Fibroblast of peridontal ligament (primary cell): Measurements from ENCODE around the gene CAMK4.
"Not testable (repeated sequence)": the region's sequence is repeated elsewhere in the genome, so short reads cannot be mapped to it uniquely, and the experiment has no call there.

Source experiments
- DNase-seq: peaks from one replicate; pipeline ENCODE4 v3.0.0-alpha.2; 2010; ENCODE audit errors: extremely low read depth

CAMK4 gene

DNA sequence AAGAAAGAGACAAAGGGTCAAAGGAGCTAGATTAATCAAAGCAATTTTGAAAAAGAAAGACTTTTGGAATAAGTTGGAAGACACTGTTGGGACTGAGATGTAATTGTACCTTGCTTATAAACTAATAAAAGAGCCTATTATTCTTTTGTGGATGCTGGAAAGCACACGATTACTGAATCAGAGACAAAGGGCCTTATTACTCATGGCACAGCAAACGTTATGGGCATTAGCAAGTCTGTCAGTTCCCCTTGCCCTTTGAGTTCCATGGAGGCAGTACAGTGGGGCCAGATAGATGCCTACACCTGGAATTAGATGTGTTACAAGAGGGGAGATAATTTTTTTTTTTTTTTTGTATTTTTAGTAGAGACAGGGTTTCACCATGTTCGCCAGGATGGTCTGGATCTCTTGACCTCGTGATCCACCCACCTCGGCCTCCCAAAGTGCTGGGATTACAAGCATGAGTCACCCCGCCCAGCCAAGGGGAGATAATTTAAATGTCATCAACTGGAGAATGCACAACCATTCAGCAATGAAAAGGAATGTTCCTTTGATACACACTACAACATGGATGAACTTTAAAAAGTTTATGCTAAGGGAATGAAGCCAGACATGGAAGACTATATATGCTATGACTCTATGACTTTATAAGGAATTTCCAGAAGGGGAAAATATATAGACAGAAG is 159.2 kb downstream of the CAMK4 start:
- DNase-seq = no peak

DNA sequence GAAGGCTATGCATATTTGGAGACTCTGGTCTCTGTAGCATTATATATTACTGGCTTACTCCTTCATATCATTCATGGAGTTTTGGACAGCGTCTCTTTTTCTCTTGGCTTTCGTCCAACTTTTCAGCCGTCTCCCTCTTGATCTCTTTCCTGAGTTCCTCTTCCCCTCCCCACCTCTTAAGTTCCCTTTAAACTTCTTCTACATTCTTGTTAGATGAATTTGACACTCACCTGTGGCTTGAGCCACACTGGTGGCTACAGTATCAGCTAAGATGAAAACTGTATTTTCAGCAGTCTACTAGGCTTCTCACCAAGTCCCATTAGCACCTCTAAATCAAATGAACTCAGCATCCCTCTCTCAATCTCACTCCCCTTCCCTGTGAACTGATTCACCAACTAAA is 160.0 kb downstream of the CAMK4 start:
- peak; percentile 17 for DNase-seq

DNA sequence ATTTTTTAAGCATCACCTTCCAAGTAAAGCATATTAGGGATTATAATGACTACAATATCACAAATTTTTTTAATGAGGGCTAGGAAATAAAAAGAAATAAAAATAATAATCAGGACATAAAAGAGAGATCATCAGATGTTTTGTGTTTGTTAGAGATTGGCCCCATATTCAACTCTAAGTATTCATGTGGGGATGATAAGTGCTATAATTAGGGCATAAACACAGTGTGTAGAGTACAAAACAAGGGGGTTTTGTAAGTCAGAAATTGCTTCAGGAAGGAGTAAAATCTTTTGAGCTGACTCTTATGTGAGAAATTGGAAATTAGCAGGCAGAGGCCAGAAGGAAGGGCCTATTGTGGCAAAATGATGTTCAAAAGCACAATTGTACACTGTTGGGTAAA is 160.9 kb downstream of the CAMK4 start:
- DNase-seq = no peak

- no peak for DNase-seq
Observed at GRCh38 chr5:111385970-111386831, 162.0 kb downstream of the CAMK4 start.

DNA sequence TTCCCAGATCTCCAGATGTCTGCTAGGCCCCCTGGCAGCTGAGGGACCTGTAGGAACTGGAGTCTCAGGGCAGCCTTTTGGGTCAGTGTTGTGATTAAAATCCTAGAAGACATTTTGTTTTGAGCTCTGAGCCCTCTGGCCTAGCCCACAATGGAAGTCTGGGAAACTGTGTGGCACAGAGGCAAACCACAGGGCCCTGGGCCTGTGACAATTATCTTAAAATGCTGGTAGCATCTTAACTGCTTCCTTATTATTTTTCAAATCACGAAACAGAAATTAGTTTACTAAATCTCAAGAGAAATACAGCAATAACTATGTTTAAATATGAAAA is 162.6 kb downstream of the CAMK4 start:
- no peak for DNase-seq

GRCh38 chr5:111387361-111387760 is 163.2 kb downstream of the CAMK4 start:
- no peak for DNase-seq

DNA sequence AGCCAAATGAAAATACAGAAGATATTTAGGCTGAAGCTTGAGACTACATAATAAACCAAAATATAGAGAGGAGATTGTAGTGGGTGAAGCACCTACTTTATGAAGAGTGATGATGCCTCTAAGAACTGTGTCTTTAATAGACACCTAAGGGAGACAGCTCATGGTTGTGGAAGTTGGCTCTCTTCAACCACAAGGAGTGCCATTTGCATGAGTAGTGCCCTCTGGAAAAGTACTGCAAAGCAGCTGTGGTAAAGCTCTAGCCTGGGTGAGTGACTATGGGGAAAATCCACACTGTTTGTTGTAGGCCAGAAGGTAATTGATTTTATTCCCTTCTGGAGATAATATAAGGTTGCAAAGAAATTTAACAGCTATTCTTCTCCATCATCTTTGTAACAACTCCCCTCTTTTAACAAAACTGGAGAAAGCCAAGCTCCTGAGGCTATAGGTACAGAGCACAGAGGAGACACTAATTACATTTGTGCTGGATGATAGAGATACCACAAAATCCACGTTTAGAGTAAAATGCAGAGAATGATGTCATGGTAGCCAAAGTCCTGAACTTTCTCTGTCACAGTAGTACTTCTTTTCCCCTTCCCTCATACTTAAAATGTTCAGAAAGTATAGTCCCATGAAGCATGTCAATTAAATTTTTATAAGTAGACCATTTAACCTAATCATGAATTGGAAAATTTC is 165.4 kb downstream of the CAMK4 start:
- peak; percentile 68 for DNase-seq

DNA sequence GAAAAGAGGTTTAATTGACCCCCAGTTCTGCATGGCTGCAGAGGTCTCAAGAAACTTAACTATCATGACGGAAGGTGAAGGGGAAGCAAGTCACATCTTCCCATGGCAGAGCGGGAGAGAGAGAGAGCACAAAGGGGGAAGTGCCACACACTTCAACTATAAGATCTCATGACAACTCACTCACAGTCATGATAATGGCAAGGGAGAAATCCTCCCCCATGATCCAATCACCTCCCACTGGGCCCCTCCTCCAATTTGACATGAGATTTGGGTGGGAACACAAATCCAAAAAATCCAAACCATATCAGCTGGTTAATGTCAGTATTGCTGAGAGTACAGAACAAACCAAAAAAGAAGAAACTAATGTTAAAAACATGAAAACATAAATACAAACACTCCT is 168.0 kb downstream of the CAMK4 start:
- DNase-seq = no peak

GRCh38 chr5:111394586-111394985 is 170.4 kb downstream of the CAMK4 start:
- peak; percentile 79 for DNase-seq

DNA sequence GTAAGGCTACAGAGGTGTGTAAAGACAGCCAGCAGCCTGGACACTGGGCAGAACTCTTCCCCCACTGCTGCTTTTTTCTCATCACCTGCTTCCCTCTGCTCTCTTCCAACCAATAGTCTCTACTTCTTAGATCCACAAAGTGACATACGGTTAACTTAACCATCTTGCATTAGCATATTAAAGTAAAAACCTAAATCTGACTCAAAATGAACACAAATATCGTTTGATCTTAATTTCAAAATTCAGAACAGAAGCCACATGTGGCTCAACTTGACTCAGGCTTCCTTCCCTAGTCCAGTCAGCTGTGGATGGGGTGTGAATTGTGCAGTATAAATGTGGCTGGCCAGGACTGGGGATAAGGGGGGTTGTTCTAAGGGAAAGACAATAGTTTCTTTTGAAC is 173.8 kb downstream of the CAMK4 start:
- no peak for DNase-seq

- no peak for DNase-seq
Observed at GRCh38 chr5:111399113-111399512, 174.9 kb downstream of the CAMK4 start.

DNA sequence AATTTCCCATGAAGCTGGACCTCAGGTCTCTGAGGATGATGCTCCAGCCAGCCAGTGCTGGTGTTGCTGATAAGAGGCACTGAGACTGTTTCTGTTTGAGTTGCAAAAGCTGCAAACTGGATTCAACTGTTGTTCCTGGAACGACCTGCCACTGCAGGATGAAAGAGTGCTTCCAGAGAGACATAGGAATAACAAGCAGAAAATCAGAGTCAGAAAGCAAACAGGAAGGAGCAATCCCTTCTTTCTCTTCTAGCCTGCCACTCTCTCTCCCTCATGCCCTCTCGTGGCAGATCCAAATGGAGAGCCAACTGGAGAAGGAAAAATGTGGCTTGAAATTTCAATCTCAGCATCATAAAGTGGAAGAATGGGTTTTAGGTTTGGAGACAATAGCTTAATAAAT is 177.7 kb downstream of the CAMK4 start:
- no peak for DNase-seq

GRCh38 chr5:111404270-111404769 is 180.1 kb downstream of the CAMK4 start:
- DNase-seq = no peak

DNA sequence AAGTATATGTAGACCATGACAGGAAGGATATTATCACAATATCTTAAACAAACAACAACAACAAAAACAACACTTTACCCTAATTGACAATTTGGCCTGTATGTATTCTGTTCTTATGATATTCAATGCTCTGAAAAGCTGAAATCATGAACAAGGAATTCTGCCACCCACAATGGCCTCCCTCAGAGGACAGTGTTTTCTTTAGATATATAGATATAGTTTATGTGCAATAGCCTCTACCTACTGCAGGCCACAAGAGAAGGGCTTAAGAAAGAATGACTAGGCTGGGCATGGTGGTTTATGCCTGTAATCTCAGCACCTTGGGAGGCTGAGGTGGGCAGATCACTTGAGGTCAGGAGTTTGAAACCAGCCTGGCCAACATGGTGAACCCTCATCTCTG is 183.4 kb downstream of the CAMK4 start:
- DNase-seq = no peak

DNA sequence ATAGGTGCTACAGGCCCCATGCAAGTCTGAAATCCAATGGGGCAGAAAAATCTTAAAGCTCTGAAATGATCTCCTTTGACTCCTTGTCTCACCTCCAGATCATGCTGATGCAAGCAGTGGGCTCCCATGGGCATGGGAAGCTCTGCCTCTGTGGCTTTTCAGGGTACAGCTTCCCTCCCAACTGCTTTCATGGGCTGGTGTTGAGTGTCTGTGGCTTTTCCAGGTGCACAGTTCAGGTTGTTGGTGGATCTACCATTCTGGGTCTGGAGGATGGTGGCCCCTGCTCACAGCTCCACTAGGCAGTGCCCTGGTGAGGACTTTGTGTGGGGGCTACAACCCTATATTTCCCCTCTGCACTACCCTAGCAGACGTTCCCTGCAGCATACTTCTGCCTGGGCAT is 184.6 kb downstream of the CAMK4 start:
- DNase-seq = no peak

DNA sequence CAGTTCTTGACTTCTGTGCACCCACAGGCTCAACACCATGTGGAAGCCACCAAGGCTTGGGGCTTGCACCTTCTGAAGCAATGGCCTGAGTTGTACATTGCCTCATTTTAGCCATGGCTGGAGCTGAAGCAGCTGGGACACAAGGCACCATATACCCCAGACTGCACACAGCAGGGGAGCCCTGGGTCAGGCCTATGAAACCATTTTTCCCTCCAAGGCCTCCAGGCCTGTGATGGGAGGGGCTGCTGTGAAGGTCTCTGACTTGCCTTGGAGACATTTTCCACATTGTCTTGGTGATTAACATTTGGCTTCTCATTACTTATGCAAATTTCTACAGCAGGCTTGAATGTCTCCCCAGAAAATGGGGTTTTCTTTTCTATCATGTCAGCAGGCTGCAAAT is 185.1 kb downstream of the CAMK4 start:
- DNase-seq = not testable (repeated sequence)

DNA sequence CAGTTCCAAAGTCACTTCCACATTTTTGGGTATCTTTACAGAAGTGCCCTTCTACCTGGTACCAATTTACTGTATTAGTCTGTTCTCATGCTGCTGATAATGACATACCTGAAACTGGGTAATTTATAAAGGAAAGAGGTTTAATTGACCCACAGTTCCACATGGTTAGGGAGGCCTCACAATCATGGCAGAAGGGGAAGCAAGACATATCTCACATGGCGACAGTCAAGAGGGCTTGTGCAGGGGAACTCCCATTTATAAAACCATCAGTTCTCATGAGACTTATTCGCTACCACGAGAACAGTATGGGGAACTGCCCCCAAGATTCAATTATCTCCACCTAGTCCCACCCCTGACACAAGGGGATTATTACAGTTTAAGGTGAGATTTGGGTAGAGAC is 185.9 kb downstream of the CAMK4 start:
- DNase-seq = not testable (repeated sequence)

GRCh38 chr5:111411301-111411700 is 187.1 kb downstream of the CAMK4 start:
- DNase-seq = no peak

DNA sequence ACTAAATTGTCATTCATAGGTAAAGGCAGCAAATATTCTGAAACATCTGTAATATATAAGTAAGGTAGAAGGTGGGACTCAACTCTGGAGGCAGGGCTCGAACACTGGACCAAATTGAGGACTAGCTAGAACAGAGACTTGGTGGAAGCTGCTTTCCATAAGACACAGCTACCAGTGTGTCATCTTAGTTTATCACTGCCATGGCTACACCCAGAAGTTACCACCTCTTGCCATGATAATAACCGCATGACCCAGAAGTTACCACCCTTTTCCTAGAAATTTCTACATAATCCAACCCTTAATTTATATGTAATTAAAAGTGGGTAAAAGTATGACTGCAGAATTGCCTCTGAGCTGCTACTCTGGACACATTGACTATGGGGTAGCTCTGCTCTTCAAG is 188.4 kb downstream of the CAMK4 start:
- DNase-seq = no peak

DNA sequence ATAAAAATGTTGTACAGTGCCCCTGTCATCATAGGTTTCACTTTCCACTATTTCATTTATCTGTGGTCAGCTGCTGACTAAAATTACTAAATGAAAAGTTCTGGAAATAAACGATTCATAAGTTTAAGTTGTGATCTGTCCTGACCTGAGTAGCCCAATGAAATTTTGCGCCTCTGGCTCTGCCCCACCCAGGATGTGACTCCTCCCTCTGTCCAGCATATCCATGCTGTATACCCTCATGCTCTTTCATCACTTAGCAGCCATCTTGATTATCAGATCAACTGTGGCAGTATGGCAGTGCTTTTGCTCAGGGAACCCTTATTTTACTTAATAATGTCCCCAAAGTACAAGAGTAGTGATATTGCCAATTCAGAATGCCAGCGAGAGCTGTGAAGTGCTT is 190.9 kb downstream of the CAMK4 start:
- DNase-seq = no peak

DNA sequence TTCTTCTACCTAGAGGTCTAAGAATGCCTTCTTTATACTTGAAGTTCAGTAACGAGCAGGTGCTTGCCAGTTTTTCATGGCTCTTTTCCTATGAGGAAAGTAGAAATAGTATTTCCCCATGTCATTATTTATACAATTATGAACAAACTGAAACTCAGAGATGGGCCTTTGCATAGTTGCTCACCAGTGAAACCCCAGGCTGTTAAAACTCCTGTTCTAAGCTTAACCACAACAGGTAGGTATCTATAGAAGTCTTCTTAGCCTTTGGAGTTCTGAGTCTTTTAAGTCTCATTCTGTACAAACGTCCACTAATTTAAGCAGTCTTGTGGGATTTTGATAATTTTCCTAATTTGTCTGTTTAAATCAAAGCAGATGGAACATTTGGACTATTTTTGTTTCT is 198.1 kb downstream of the CAMK4 start:
- DNase-seq = no peak
